Measurements from ENCODE around the gene NPIPB4. TPM values are rescaled to one million over a fixed set of nuclear protein-coding genes. Genes with fewer than 3 reads are reported as not detected.
"Not testable (repeated sequence)": the region's sequence is repeated elsewhere in the genome, so short reads cannot be mapped to it uniquely, and the experiment has no call there.

Gene NPIPB4
- total RNA-seq: 100 to 1,000 TPM; 145 to 202 TPM
- long read RNA-seq, partial matches to known transcripts: 2 of 5 reads
- long read RNA-seq, other reads (novel, unspliced or antisense): 3 of 5 reads

DNA sequence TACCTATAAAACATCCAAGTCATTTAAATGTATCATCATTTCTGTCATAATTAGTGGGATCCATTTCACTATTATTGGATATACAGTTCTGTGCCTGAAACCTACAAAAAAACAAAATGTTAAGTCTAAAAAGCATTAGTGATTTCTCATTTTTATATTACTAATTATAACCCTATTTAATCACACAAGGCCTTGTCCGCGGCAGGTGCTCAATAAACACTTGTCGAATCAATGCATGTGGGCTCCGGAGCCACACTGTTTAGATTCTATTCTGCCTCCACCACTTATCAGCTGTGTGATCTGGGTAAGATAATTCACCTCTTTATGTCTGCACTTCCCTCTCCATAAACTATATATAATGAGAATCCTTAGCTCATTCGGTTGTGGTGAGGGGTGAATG is at the start of gene NPIPB4:
TSS of gene NPIPB4 (minus strand) at position 101 of the 400 bp plus-strand sequence. CDS start 378 bp downstream, outside the sequence.
- ATAC-seq; intact Hi-C loops (cut with DNase I, micrococcal nuclease); DNase-seq: not testable (repeated sequence)

GRCh38 chr16:21898998-21899397 is 41.4 kb upstream of the NPIPB4 start:
- DNase-seq; ATAC-seq; intact Hi-C loops (cut with DNase I, micrococcal nuclease): not testable (repeated sequence)

GRCh38 chr16:21881988-21882387 is 24.4 kb upstream of the NPIPB4 start:
- ATAC-seq; intact Hi-C loops (cut with DNase I, micrococcal nuclease); DNase-seq: not testable (repeated sequence)

DNA sequence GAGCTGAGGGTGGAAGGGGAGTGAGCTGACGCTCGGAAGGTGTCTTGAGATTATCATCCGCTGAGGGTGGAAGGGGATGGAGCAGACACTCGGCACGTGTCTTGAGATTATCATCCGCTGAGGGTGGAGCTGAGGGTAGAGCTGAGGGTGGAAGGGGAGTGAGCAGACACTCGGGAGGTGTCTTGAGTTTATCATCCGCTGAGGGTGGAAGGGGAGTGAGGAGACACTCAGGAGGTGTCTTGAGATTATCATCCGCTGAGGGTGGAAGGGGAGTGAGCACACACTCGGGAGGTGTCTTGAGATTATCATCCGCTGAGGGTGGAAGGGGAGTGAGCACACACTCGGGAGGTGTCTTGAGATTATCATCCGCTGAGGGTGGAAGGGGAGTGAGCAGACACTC is 20.4 kb downstream of the NPIPB4 start:
- intact Hi-C loops (cut with DNase I, micrococcal nuclease); ATAC-seq; DNase-seq: not testable (repeated sequence)

DNA sequence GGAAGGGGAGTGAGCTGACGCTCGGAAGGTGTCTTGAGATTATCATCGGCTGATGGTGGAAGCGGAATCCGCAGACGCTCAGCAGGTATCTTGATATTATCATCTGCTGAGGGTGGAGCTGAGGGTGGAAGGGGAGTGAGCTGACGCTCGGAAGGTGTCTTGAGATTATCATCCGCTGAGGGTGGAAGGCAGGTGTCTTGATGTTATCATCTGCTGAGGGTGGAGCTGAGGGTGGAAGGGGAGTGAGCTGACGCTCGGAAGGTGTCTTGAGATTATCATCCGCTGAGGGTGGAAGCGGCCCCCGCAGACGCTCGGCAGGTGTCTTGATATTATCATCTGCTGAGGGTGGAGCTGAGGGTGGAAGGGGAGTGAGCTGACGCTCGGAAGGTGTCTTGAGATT is 21.2 kb downstream of the NPIPB4 start:
- intact Hi-C loops (cut with DNase I, micrococcal nuclease); ATAC-seq: not testable (repeated sequence)

DNA sequence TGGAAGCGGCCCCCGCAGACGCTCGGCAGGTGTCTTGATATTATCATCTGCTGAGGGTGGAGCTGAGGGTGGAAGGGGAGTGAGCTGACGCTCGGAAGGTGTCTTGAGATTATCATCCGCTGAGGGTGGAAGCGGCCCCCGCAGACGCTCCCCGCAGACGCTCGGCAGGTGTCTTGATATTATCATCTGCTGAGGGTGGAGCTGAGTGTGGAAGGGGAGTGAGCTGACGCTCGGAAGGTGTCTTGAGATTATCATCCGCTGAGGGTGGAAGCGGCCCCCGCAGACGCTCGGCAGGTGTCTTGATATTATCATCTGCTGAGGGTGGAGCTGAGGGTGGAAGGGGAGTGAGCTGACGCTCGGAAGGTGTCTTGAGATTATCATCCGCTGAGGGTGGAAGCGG is 21.8 kb downstream of the NPIPB4 start:
- ATAC-seq; DNase-seq; intact Hi-C loops (cut with DNase I, micrococcal nuclease): not testable (repeated sequence)

More for the DNA sequence above, 21.2 kb downstream of the NPIPB4 start:
- DNase-seq: not testable (repeated sequence)

GRCh38 chr16:21834211-21834610 is 23.3 kb downstream of the NPIPB4 start:
- DNase-seq; ATAC-seq; intact Hi-C loops (cut with DNase I, micrococcal nuclease): not testable (repeated sequence)

GRCh38 chr16:21829929-21830328 is 27.6 kb downstream of the NPIPB4 start:
- DNase-seq; ATAC-seq; intact Hi-C loops (cut with DNase I, micrococcal nuclease): not testable (repeated sequence)

DNA sequence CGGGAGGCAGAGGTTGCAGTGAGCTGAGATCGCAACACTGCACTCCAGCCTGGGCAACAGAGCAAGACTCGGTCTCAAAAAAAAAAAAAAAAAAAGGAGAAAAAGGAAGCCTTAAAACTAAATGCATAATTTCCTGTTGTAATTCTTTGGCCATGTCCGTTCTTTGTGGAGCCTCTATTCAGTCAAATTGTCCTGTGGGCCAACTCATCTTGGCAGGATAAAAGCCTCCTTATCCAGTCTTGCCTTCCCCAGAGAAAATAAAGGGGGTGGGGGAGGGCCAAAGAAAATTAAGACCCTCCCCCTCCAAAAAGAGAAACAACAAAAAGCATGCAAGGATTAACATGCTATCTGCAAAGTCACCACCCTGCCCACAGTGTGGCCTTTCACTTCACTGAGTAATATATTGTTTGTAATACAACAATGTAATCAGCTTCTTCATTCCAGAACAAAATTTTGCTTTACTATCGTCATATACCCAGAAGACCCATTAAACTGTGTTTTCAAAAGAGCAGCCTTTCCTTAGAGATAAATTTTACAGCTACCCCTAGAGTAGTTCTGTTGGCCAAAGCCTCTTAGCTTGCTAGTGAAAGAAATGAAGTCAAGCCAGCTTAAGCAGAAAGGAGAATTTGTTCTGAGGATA is 31.4 kb downstream of the NPIPB4 start:
- ATAC-seq; DNase-seq; intact Hi-C loops (cut with DNase I, micrococcal nuclease): not testable (repeated sequence)

GRCh38 chr16:21825526-21825925 is 32.0 kb downstream of the NPIPB4 start:
- intact Hi-C loops (cut with DNase I, micrococcal nuclease); ATAC-seq; DNase-seq: not testable (repeated sequence)

GRCh38 chr16:21823258-21823657 is 34.3 kb downstream of the NPIPB4 start:
- ATAC-seq; intact Hi-C loops (cut with DNase I, micrococcal nuclease): not testable (repeated sequence)

GRCh38 chr16:21820908-21821465 is 36.6 kb downstream of the NPIPB4 start:
- intact Hi-C loops (cut with DNase I, micrococcal nuclease); ATAC-seq: not testable (repeated sequence)
- peak in 1 of 2 donors; percentile 18 for DNase-seq

More at GRCh38 chr16:21823258-21823657, 34.3 kb downstream of the NPIPB4 start:
- not testable (repeated sequence) for DNase-seq

DNA sequence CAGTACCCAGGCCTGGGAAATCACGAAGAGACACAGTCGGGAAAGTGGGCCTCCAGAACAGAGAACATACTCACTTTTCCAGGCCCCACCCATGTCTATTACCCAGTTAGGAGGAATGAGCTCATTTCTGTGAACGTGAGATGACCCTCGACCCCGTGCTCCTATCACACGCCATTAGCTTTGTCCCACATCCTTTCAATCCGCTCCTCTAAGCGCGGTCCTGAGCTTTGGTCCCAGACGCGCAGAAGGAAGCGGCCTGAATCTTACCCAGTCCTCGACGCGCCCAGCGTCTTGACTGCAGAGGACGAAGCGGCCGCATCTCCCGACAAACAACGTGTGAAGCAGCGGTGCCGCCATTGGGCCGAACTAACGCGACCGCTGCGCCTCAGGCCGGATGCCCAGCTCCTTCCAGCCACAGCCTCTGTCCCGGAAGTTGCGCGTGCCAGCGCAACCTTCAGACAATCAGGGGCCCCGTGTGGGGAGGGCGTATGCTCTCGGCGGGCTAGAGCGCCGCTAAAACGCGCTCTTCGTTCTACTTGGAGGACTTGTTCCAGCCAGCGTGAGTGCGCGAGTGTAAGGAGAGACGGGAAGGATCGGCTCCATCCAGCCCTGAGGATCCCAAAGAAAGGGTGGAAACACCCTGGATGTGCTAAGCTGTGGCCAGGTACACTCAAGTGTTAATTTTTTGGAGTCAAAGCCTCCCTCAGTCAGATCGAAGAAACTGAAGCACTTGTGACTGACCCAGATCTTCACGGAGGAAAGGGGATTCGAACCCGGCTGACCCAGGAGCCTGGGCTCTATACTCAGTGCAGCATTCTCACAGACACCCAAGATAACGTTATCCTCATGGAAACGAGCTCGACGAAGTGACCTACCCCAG is 37.3 kb downstream of the NPIPB4 start:
- DNase-seq (peak; percentile 78 to 81), ATAC-seq (peak; percentile 94)
- intact Hi-C loops (cut with DNase I, micrococcal nuclease): not testable (repeated sequence)

- intact Hi-C loops (cut with DNase I, micrococcal nuclease); ATAC-seq; DNase-seq: not testable (repeated sequence)
Measured at GRCh38 chr16:21819617-21820016, 37.9 kb downstream of the NPIPB4 start.

DNA sequence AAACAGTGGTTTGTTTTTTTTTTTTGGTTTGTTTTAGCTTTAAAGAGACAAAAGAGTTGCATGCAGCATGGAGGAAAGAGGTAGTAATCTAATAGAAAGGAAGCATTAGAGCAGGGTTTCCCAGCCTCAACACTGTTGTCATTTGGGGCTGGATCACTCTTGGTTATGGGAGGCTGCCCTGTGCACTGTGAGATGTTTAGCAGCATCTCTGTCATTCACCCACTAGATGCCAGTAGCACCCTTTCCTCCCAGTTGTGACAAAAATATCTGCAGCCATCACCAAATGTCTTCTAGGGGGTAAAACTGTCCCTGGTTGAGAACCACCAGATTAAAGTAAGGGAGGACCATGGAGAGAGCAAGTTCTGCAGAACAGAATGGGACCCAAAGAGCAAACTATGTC is 40.5 kb downstream of the NPIPB4 start:
- DNase-seq; intact Hi-C loops (cut with DNase I, micrococcal nuclease): not testable (repeated sequence)
- ATAC-seq: peak; percentile 32

DNA sequence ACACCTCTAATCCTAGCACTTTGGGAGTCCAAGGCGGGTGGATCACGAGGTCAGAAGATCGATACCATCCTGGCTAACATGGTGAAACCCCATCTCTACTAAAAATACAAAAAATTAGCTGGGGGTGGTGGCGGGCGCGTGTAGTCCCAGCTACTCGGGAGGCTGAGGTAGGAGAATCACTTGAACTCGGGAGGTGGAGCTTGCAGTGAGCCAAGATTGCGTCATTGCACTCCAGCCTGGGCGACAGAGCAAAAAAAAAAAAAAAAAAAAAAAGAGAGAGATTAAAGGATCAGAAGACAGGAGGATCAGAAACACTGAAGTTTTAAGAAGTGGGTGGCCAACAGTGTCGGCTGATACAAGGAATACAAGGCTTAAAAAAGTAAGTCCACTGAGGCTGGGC is 41.9 kb downstream of the NPIPB4 start:
- intact Hi-C loops (cut with DNase I, micrococcal nuclease): not testable (repeated sequence)

DNA sequence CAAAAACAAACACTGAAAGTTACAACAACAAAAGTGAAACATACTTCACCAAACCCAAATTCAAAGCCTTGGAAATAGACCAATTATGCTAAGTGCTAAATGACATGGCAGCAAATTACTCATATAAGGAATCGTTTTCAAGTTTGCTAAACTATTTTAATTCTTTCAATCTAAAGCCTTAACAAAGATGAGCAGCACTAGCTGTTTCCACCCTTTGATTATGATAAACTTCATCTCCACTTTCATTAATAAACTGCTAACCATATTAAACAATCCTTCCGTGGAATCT is 55.2 kb downstream of the NPIPB4 start:
- ATAC-seq; DNase-seq; intact Hi-C loops (cut with DNase I, micrococcal nuclease): not testable (repeated sequence)

More for the DNA sequence above, 41.9 kb downstream of the NPIPB4 start:
- not testable (repeated sequence) for DNase-seq, ATAC-seq

DNA sequence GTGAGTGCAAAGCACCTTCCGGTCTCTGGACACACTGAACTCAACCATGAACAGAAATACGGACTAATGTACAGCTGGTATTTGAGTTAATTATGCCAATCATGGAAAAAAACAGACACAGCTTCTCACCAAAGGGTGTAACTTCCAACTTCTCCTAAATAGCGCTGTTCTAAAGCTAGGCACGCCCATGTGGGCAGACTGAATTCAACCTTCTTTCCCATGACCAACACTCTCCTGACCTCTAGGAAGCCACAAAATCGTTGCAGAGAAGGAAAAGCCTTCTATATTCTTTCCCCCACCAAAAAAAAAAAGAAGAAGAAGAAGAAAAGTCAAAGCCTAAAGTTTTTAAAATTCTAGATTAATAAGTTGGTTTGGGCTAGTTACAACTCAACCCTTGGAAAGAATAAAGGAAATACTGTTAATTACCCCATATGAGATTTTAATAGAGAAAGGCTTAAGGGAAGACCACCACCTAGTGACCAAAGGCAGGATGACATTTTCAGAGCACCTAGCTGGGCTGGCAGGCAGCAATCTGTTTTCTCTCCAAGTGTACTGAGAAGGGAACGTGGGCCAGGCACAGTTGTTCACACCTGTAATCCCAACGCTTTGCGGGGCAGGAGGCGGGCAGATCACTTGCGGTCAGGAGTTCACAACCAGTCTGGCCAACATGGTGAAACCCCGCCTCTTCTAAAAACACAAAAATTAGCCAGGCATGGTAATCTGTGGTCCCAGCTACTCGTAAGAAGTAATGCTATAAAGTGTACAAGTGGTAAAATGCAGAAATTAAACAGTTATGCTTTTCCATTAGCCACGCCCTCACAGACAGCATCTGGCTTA is 55.8 kb downstream of the NPIPB4 start:
- intact Hi-C loops (cut with DNase I, micrococcal nuclease): not testable (repeated sequence)
- DNase-seq (peak in 1 of 2 donors; percentile 25), ATAC-seq (peak; percentile 77)
